ENCODE data around the gene SHOC1.

SHOC1 gene

DNA sequence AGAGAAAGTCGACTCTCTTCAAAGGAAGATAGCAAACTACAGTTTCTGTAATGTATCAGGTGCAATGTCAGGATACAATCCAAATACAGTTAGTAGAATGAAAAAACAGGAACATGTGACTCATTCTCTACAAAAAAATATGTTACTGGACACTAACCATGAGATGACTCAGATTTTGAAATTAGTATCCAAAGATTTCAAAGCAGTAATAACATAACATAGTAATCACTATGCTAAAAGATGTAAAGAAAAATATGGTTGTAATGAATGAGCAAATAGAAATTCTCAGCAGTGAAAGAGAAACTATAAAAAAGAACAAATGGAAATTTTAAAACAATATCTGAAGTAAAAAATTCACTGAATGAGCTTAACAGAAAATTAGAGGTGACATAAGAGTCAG, 42.3 kb downstream of the SHOC1 start:
- TF ChIP-seq, protein P1, sequence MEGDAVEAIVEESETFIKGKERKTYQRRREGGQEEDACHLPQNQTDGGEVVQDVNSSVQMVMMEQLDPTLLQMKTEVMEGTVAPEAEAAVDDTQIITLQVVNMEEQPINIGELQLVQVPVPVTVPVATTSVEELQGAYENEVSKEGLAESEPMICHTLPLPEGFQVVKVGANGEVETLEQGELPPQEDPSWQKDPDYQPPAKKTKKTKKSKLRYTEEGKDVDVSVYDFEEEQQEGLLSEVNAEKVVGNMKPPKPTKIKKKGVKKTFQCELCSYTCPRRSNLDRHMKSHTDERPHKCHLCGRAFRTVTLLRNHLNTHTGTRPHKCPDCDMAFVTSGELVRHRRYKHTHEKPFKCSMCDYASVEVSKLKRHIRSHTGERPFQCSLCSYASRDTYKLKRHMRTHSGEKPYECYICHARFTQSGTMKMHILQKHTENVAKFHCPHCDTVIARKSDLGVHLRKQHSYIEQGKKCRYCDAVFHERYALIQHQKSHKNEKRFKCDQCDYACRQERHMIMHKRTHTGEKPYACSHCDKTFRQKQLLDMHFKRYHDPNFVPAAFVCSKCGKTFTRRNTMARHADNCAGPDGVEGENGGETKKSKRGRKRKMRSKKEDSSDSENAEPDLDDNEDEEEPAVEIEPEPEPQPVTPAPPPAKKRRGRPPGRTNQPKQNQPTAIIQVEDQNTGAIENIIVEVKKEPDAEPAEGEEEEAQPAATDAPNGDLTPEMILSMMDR (conservative IDR thresholded peaks at IDR 0.05): no peak
- no peak for TF ChIP-seq ZFX (IDR thresholded peaks at IDR 0.05)
- no peak overlapping the region for H3K27ac ChIP-seq

All from C4-2B (cell line).